ENCODE results near the gene SLC12A4. TPM values are rescaled to one million over a fixed set of nuclear protein-coding genes. Genes with fewer than 3 reads are reported as not detected.

SLC12A4 gene
- polyA plus RNA-seq, 1 donor (not counting 4 experiments of a cell fraction or from before 2014, with no cell fraction given), result 59.3 TPM

DNA sequence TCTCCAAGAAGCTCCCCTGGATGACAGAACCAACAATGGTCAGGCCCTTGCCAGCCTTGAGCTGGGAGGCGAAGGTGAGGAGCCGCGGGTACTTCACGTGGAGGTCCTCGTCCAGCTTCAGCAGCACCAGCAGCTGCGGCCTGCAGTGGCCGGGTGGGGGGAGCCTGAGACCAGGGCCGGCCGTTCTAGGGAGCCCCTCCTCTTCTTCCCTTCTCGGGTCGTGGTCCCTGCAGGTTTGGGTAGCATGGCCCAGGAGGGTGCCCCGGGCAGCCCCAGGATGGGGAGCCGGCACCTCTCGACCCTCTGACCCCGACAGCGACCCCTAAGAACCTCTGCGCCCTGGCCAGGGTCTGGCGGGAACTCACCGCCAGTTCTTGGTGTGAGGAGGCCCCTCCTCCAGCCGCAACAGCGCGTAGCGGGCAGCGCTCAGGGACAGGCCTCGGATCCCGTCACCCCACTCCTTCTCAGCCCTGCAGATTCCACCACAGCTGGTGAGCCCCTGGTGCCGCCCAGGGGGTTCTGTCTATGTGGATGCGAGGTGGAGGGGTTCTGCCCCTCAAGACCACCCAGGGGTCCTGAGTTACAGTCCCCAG is 21.4 kb downstream of the SLC12A4 start:
- Histone ChIP-seq H3K9me1 (ENCODE audit: control insufficient read depth, extremely low read depth, insufficient read depth, low read length) (peaks cover 2% of the 10 kb centered on the region), H3K27me3 (ENCODE audit: control insufficient read depth, extremely low read depth, insufficient read depth, low read length) (no peaks in the 10 kb centered on the region), H3K9ac (ENCODE audit: control insufficient read depth, extremely low read depth, insufficient read depth, low read length) (no peak overlapping the region), H3K4me2 (ENCODE audit: control insufficient read depth, extremely low read depth, insufficient read depth, low read depth, low read length) (no peak overlapping the region), H3K27ac (ENCODE audit: control insufficient read depth, insufficient read depth, low read length) (no peak overlapping the region), H4K20me1 (ENCODE audit: control insufficient read depth, extremely low read depth, insufficient read depth, low read length) (peaks cover 12% of the 10 kb centered on the region), H3K9me3 (ENCODE audit: control insufficient read depth, low read depth, low read length) (no peaks in the 10 kb centered on the region), H3K4me3 (ENCODE audit: control insufficient read depth in 2 of 3, extremely low read depth in 1 of 3, insufficient read depth in 2 of 3, low read depth in 1 of 3, low read length in 3 of 3) (no peak overlapping the region), H2AFZ (ENCODE audit: control insufficient read depth, low read length) (no peak overlapping the region), H3K79me2 (ENCODE audit: control insufficient read depth, insufficient read depth, low read length) (peaks cover 10% of the 10 kb centered on the region), H3K4me1 (ENCODE audit: control insufficient read depth, extremely low read depth, insufficient read depth, low read length) (no peaks in the 10 kb centered on the region), H3K36me3 (ENCODE audit: control insufficient read depth in 2 of 2, extremely low read depth in 1 of 2, insufficient read depth in 2 of 2, low read length in 2 of 2) (peaks cover 83 to 84% of the 10 kb centered on the region in 2 experiments)
- FAIRE-seq, result no peak
- dilution Hi-C loops (cut with MboI; ENCODE audit: extremely low pct_ligation_motif_present, low sequenced_read_pairs), result no loop called here
- no peak for DNase-seq (ENCODE audit: low read depth, low spot score)
- TF ChIP-seq CTCF (optimal IDR thresholded peaks at IDR 0.05 in 1 of 3, IDR thresholded peaks at IDR 0.05 in 1 of 3, conservative IDR thresholded peaks at IDR 0.05 in 1 of 3; ENCODE audit: extremely low read depth in 1 of 3, insufficient read depth in 2 of 3, low read length in 3 of 3) (no peak), EZH2 (IDR thresholded peaks at IDR 0.05; ENCODE audit: low read length) (no peak)

DNA sequence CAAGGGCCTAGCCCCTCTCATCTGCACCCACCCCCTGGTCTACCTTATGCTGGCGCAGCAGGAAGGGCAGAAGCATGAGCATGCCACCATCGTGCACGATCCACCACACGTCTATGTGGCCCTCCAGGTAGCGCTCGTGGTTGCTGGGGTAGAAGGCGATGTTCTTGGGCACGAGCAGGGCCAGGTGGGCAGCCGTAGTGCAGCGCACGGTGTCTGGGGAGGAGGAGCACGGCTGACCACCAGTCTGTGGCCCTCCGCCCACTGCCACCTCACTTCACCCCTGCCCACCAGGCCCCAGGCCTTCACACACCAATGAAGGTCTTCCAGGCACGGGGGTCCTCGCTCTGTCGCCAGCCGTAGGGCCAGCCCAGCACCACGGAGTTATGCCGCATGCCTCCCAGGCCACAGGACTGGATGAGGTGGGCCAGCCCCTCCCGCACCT is 22.3 kb downstream of the SLC12A4 start:
- Histone ChIP-seq H3K9ac (ENCODE audit: control insufficient read depth, extremely low read depth, insufficient read depth, low read length) (no peak overlapping the region), H3K27me3 (ENCODE audit: control insufficient read depth, extremely low read depth, insufficient read depth, low read length) (no peaks in the 10 kb centered on the region), H3K9me3 (ENCODE audit: control insufficient read depth, low read depth, low read length) (no peaks in the 10 kb centered on the region), H4K20me1 (ENCODE audit: control insufficient read depth, extremely low read depth, insufficient read depth, low read length) (peaks cover 9% of the 10 kb centered on the region), H3K27ac (ENCODE audit: control insufficient read depth, insufficient read depth, low read length) (no peak overlapping the region), H3K9me1 (ENCODE audit: control insufficient read depth, extremely low read depth, insufficient read depth, low read length) (peaks cover 5% of the 10 kb centered on the region), H3K79me2 (ENCODE audit: control insufficient read depth, insufficient read depth, low read length) (peaks cover 5% of the 10 kb centered on the region), H2AFZ (ENCODE audit: control insufficient read depth, low read length) (no peak overlapping the region), H3K4me2 (ENCODE audit: control insufficient read depth, extremely low read depth, insufficient read depth, low read depth, low read length) (no peak overlapping the region), H3K4me1 (ENCODE audit: control insufficient read depth, extremely low read depth, insufficient read depth, low read length) (no peaks in the 10 kb centered on the region), H3K36me3 (ENCODE audit: control insufficient read depth in 2 of 2, extremely low read depth in 1 of 2, insufficient read depth in 2 of 2, low read length in 2 of 2) (peaks cover 79 to 81% of the 10 kb centered on the region in 2 experiments), H3K4me3 (ENCODE audit: control insufficient read depth in 2 of 3, extremely low read depth in 1 of 3, insufficient read depth in 2 of 3, low read depth in 1 of 3, low read length in 3 of 3) (no peak overlapping the region)
- no peak for FAIRE-seq
- DNase-seq (ENCODE audit: low read depth, low spot score), result no peak
- dilution Hi-C loops (cut with MboI; ENCODE audit: extremely low pct_ligation_motif_present, low sequenced_read_pairs), result no loop called here
- TF ChIP-seq EZH2 (IDR thresholded peaks at IDR 0.05; ENCODE audit: low read length), result no peak
- TF ChIP-seq CTCF (optimal IDR thresholded peaks at IDR 0.05 in 1 of 3, IDR thresholded peaks at IDR 0.05 in 1 of 3, conservative IDR thresholded peaks at IDR 0.05 in 1 of 3; ENCODE audit: extremely low read depth in 1 of 3, insufficient read depth in 2 of 3, low read length in 3 of 3), result no peak

All from keratinocyte (primary cell).